NB4 (cell line): ENCODE data around the gene FRMD5.

ENCODE experiments used
- DNase-seq: peaks from one replicate; pipeline ENCODE4 v3.0.0; 2010; ENCODE audit warnings: low read depth
- H3K4me3 ChIP-seq: one replicate; pipeline ENCODE4 v1.5.1; 2011; ENCODE audit warnings: mild to moderate bottlenecking, low read depth, low read length, moderate library complexity
- MYC ChIP-seq: IDR thresholded peaks from 2 replicates; pipeline ENCODE4 v1.6.1; 2011; ENCODE audit warnings: low read depth, low read length
- POLR2A ChIP-seq: IDR thresholded peaks from 2 replicates; pipeline ENCODE4 v1.6.1; 2011; ENCODE audit warnings: mild to moderate bottlenecking; ENCODE audit not compliant: insufficient read length; ENCODE audit errors: extremely low read depth
- TF ChIP-seq, protein P1 (sequence below): IDR thresholded peaks from 2 replicates; pipeline ENCODE4 v1.6.1; 2011; ENCODE audit warnings: low read depth, low read length
- TF ChIP-seq, protein P2 (sequence below): IDR thresholded peaks from one replicate; pipeline ENCODE4 v1.5.1; 2012; ENCODE audit warnings: low read depth, low read length

Gene FRMD5

DNA sequence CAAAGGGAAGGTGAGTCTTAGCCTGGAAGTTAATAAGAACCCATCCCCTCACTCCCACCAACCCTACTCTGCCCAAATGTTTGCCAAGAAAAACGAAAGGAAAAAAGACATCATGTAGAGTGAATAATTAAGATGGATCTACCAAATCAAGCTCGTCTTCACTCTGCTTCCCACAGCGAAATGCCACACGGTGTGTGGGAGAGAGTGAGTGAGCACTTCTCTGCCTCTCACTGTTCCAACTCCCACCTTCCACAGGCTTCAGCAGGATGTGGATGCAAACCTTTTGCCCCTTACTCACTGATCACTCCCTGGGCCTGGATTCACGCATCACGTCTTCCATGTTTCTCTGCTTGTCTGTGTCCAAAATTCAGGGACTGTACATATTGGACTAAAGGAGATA, 282.9 kb downstream of the FRMD5 start:
- H3K4me3 ChIP-seq: no peak overlapping the region
- DNase-seq: no peak
- TF ChIP-seq, protein P1, sequence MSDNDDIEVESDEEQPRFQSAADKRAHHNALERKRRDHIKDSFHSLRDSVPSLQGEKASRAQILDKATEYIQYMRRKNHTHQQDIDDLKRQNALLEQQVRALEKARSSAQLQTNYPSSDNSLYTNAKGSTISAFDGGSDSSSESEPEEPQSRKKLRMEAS: no peak
- TF ChIP-seq, protein P2, sequence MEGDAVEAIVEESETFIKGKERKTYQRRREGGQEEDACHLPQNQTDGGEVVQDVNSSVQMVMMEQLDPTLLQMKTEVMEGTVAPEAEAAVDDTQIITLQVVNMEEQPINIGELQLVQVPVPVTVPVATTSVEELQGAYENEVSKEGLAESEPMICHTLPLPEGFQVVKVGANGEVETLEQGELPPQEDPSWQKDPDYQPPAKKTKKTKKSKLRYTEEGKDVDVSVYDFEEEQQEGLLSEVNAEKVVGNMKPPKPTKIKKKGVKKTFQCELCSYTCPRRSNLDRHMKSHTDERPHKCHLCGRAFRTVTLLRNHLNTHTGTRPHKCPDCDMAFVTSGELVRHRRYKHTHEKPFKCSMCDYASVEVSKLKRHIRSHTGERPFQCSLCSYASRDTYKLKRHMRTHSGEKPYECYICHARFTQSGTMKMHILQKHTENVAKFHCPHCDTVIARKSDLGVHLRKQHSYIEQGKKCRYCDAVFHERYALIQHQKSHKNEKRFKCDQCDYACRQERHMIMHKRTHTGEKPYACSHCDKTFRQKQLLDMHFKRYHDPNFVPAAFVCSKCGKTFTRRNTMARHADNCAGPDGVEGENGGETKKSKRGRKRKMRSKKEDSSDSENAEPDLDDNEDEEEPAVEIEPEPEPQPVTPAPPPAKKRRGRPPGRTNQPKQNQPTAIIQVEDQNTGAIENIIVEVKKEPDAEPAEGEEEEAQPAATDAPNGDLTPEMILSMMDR: no peak
- TF ChIP-seq POLR2A: no peak
- no peak for TF ChIP-seq MYC

DNA sequence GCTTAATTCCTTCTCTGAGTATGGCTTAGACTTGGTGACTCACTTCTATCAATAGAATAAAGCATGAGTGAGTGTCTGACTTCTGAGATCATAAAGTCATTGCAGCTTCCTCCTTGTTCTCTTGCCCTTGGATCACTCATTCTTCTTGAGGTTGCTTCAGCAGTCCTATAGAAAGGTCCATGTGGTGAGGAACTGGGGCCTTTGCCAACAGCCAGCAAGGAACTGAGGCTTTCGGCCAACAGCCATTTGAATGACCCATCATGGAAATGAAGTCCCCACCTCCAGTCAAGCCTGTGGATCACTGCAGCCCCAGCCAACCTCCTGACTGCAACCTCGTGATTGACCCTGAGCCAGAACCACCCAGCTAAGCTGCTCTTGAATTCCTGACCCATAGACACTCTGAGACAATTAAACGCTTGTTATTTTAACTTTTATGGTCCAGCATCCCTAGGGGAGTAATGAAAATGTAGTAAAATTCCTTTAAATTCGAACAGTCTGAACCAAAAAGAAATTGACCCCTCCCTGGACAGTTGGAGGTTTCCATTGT, 283.8 kb downstream of the FRMD5 start:
- H3K4me3 ChIP-seq: no peak overlapping the region
- DNase-seq: no peak
- TF ChIP-seq, protein P1: no peak
- no peak for TF ChIP-seq POLR2A
- no peak for TF ChIP-seq MYC
- TF ChIP-seq, protein P2: no peak

DNA sequence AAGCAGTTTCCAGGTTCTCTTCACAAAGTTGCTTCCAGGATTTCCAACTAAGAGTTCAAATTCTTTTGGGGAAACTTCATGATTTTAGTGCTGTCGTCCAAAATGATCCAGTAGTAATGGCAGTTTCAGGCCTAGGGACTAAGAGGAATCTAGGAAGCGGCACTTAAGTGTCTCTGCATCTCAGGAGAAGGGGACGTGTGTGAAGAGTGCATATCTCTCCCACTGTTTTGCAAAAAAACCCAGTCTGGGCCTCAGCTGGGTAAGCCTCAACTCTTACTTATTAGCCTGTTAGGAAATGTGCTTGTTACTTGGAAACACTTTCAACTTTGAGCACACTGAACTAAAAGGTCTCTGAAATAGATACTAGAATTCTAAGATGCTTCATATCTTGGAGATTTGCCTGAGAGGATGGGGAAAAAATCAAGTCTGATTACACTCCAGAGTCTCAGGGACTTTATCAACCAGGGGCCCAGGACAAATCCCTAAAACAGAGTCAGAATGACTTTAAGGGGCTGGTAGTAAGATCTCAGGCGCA, 286.5 kb downstream of the FRMD5 start:
- DNase-seq: no peak
- H3K4me3 ChIP-seq: no peak overlapping the region
- TF ChIP-seq, protein P2: no peak
- TF ChIP-seq MYC (no peak), POLR2A (no peak)
- TF ChIP-seq, protein P1: no peak

DNA sequence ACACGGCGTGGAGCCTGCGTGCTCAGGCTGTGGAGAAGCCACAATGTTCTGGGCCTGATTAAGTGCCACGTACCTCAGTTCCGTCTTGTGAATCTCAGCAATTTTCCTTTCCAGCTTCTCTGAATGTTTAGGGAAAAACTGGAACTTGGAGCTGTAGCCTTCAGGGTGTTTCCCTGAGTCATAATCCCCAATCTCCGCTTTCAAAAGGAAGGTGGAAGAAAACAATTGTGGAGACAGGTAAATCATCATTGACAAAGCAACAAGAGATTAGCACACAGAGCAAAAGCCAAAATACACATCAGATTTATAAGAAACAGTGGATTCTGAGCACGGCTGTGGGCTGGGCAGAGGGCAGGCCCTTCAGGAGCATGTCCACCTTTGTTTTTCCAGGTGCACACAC, 289.3 kb downstream of the FRMD5 start:
- no peak overlapping the region for H3K4me3 ChIP-seq
- DNase-seq: no peak
- TF ChIP-seq, protein P2: no peak
- TF ChIP-seq, protein P1: no peak
- no peak for TF ChIP-seq MYC
- TF ChIP-seq POLR2A: no peak

DNA sequence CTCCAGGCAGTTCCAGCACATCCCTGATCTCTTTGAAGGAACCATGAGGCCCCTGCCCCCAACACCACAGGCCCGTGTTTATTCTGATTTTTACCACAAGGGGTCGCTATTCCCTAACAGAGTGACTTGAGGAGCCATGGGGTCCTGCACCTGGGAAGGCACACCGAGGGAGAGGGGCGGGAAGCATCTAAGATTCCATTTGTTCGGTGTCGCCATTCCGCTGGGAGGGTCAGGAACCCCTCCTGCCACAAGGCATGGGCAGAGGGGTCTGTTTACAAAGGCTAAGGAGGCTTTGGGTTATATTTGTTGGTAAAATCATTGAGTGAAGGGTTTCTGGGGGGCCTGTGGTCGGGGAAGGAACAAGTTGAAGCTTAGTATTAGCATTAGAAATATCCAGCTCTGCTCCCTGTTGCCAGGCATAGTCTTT, 291.2 kb downstream of the FRMD5 start:
- TF ChIP-seq POLR2A (no peak), MYC (peak; percentile 45; the same call in 1 of the 2 replicates)
- TF ChIP-seq, protein P2: peak; percentile 42
- TF ChIP-seq, protein P1: peak; percentile 42; the same call in 1 of the 2 replicates
- DNase-seq: peak; percentile 70
- no peak overlapping the region for H3K4me3 ChIP-seq
